ENCODE measurements around the gene DNAI2. TPM values are rescaled to one million over a fixed set of nuclear protein-coding genes. Genes with fewer than 3 reads are reported as not detected.

The DNAI2 gene
- total and polyA plus RNA-seq, 9 of the 15 experiments (the other 6 are each of a cell fraction or from before 2014, with no cell fraction given) = not detected

GRCh38 chr17:74282587-74283370 is 8.7 kb downstream of the DNAI2 start (continued):
- TF ChIP-seq CCAR2 (IDR thresholded peaks at IDR 0.05; ENCODE audit: low read depth, low read length) (no peak), MYBL2 (IDR thresholded peaks at IDR 0.05; ENCODE audit: low read depth) (no peak; the same call in 1 of the 2 replicates), MYBL2 (CRISPR knock-in tag; IDR thresholded peaks at IDR 0.05; ENCODE audit: borderline replicate concordance) (no peak), ZNF644 (tag; IDR thresholded peaks at IDR 0.05; ENCODE audit: low read depth) (no peak; the same call in 1 of the 2 replicates), TRIM24 (IDR thresholded peaks at IDR 0.05) (peak in 1 of 2 experiments; percentile 55; a peak in 1 of 4 replicates), RBM34 (IDR thresholded peaks at IDR 0.05; ENCODE audit: borderline replicate concordance, insufficient read depth, low read length) (no peak), ZNF316 (IDR thresholded peaks at IDR 0.05) (no peak), ZNF444 (CRISPR knock-in tag; IDR thresholded peaks at IDR 0.05) (no peak), HES1 (IDR thresholded peaks at IDR 0.05; ENCODE audit: low read depth) (peak; percentile 85), RBM17 (IDR thresholded peaks at IDR 0.05; ENCODE audit: borderline replicate concordance, low read depth, low read length) (no peak), ZNF717 (CRISPR knock-in tag; IDR thresholded peaks at IDR 0.05) (no peak), ZBTB5 (IDR thresholded peaks at IDR 0.05) (no peak), BACH1 (tag; IDR thresholded peaks at IDR 0.05) (no peak), CBX2 (IDR thresholded peaks at IDR 0.05; ENCODE audit: insufficient read depth, low read length, poor library complexity, severe bottlenecking) (no peak), ELF1 (tag; IDR thresholded peaks at IDR 0.05) (no peak), ZFX (CRISPR knock-in tag; IDR thresholded peaks at IDR 0.05) (peak; percentile 36; the same call in 1 of the 2 replicates), NBN (IDR thresholded peaks at IDR 0.05; ENCODE audit: low read depth) (no peak), HMG20A (CRISPR knock-in tag; conservative IDR thresholded peaks at IDR 0.05) (no peak), KHSRP (IDR thresholded peaks at IDR 0.05) (no peak), RNF219 (CRISPR knock-in tag; IDR thresholded peaks at IDR 0.05) (no peak), RBM25 (IDR thresholded peaks at IDR 0.05; ENCODE audit: low read depth, low read length, severe bottlenecking) (no peak), HMGN3 (IDR thresholded peaks at IDR 0.05; ENCODE audit: borderline replicate concordance, extremely low read depth, insufficient read length, low read depth, low read length) (no peak), CTBP1 (IDR thresholded peaks at IDR 0.05; ENCODE audit: borderline replicate concordance) (peak; percentile 87; the same call in 1 of the 2 replicates), MECOM (CRISPR knock-in tag; IDR thresholded peaks at IDR 0.05) (no peak), RBM22 (IDR thresholded peaks at IDR 0.05; ENCODE audit: low read depth, low read length, poor library complexity, severe bottlenecking) (no peak), RUNX1 (IDR thresholded peaks at IDR 0.05; ENCODE audit: low read depth) (no peak)

Measured in K562 (cell line).